Stomach (tissue), 9 donors: ENCODE results near the gene EBF3. TPM values are rescaled to one million over a fixed set of nuclear protein-coding genes. Genes with fewer than 3 reads are reported as not detected.

ENCODE experiments used
- DNase-seq, 2 donors: peaks; one replicate each; pipeline versions ENCODE4 v3.0.0 to v3.0.0-alpha.2; 2013 to 2019
- H3K27ac ChIP-seq, 5 donors: fragments of 200-600 bp in 4 of 5; sonication (generic) in 4 of 5; one replicate each; pipeline ENCODE4 v1.5.1; 2013 to 2019; ENCODE audit warnings: mild to moderate bottlenecking in 1 of 5, moderate library complexity in 1 of 5
- H3K27me3 ChIP-seq, 3 donors: fragments of 200-600 bp; sonication (generic); one replicate each; pipeline ENCODE4 v1.5.1; 2017 to 2019; ENCODE audit warnings: mixed run types in 1 of 3
- H3K36me3 ChIP-seq, 4 donors: fragments of 200-600 bp; sonication (generic); 1 replicate in 3 of 4; 2 replicates in 1 of 4; pipeline ENCODE4 v1.5.1; 2016 to 2019
- H3K4me1 ChIP-seq, 4 donors: fragments of 200-600 bp; sonication (generic); one replicate each; pipeline ENCODE4 v1.5.1; 2016 to 2019
- H3K4me3 ChIP-seq, 4 donors: fragments of 200-600 bp; sonication (generic) in 3 of 4; one replicate each; pipeline ENCODE4 v1.5.1; 2016 to 2019; ENCODE audit warnings: mild to moderate bottlenecking in 1 of 4
- H3K9me3 ChIP-seq, 4 donors: fragments of 200-600 bp; sonication (generic); one replicate each; pipeline ENCODE4 v1.5.1; 2016 to 2019
- EP300 ChIP-seq: sonication (generic); formaldehyde crosslinking; IDR thresholded peaks from one replicate; pipeline ENCODE4 v1.6.1; 2017; ENCODE audit warnings: antibody characterized with exemption
- POLR2A ChIP-seq, 4 donors: fragments of 450-650 bp; IDR thresholded peaks; one replicate each; pipeline ENCODE4 v1.6.1; 2016; ENCODE audit warnings: antibody characterized with exemption in 4 of 4, control low read depth in 2 of 4, mild to moderate bottlenecking in 1 of 4, moderate library complexity in 1 of 4
- POLR2AphosphoS5 ChIP-seq, 3 donors: sonication (generic); formaldehyde crosslinking; IDR thresholded peaks; one replicate each; pipeline ENCODE4 v1.6.1; 2016; ENCODE audit warnings: antibody characterized with exemption in 3 of 3
- WGBS, 5 donors: extraction: QIAGEN DNeasy Blood & Tissue Kit in 3 of 5; methylation state at CpG; one replicate each; pipeline versions ENCODE4 v1.1.5 to v1.1.7; 2013 to 2018; 5-methylcytosine and 5-hydroxymethylcytosine counted together
- intact Hi-C: fragments of 100-400 bp; cut with DNase I; formaldehyde crosslinking; loops from one replicate; pipeline ENCODE4 v1.15.1; 2023; ENCODE audit warnings: low total_unique reads
- polyA plus RNA-seq, 3 donors: library from polyadenylated mRNA; stranded (reverse); fragments of 200-250 nt; gene quantifications; one replicate each; pipeline ENCODE4 v1.2.3, GENCODE V29; 2013
- total RNA-seq, 5 donors: library from RNA; depleted of rRNA; stranded (reverse); fragments of >200 nt; gene quantifications; one replicate each; pipeline versions ENCODE4 v1.1.0 to v1.2.3, GENCODE V29; 2014 to 2016
- TF ChIP-seq, protein P1 (sequence below), 7 experiments: fragments of 450-650 bp in 4 of 7; fragments of 200-600 bp in 3 of 7; sonication (generic) in 3 of 7; IDR thresholded peaks; one replicate each; pipeline ENCODE4 v1.5.1; 2016 to 2019; ENCODE audit warnings: antibody characterized with exemption in 7 of 7, control low read depth in 2 of 7, mild to moderate bottlenecking in 1 of 7
- donor health status: healthy with polysubstance abuse.
- donor health status: Bipolar disorder and iron deficiency.
- donor health status: healthy.

EBF3 gene
- total and polyA plus RNA-seq, 8 donors: 0.19 to 7.3 (median 0.58) TPM; not detected in 3

DNA sequence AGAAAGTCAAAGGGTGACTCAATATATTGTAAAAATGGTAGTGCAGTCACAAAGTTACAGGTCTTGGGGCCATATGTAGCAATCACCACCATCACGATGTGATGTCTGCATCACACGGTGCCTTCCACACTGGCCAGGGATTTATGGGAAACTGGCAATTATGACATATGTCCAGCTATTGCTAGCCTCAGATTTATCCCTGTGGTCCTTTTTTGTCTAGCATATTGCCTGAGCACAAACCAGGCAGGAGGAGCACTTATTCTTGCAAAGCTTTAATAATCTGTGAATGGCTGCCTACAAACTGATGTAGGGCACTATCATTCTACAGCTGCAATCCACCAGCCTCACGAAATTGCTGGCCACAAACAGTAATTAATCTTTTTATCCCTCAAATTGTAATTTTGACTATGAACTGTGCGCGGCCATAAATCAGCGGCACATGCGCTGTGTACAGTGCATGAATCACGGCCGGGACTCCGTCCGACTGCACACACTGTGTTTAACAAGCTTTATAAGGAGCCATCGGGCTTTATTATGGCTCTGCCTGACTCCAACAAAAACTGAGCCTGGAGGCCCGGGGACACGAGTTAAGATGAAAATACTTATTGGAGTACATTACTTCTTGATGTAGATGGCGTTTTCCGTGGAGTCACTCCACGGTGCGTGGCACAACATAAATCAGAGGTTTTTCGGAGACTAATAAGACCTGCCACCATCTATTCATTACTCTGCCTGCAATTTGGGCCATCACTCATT, 115.2 kb downstream of the EBF3 start:
- intact Hi-C loops: no loop called here
- TF ChIP-seq, protein P1, sequence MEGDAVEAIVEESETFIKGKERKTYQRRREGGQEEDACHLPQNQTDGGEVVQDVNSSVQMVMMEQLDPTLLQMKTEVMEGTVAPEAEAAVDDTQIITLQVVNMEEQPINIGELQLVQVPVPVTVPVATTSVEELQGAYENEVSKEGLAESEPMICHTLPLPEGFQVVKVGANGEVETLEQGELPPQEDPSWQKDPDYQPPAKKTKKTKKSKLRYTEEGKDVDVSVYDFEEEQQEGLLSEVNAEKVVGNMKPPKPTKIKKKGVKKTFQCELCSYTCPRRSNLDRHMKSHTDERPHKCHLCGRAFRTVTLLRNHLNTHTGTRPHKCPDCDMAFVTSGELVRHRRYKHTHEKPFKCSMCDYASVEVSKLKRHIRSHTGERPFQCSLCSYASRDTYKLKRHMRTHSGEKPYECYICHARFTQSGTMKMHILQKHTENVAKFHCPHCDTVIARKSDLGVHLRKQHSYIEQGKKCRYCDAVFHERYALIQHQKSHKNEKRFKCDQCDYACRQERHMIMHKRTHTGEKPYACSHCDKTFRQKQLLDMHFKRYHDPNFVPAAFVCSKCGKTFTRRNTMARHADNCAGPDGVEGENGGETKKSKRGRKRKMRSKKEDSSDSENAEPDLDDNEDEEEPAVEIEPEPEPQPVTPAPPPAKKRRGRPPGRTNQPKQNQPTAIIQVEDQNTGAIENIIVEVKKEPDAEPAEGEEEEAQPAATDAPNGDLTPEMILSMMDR (IDR thresholded peaks at IDR 0.05): no peak
- TF ChIP-seq POLR2AphosphoS5 (IDR thresholded peaks at IDR 0.05) (no peak), EP300 (no peak), POLR2A (IDR thresholded peaks at IDR 0.05) (no peak)
- H3K9me3 ChIP-seq: no peaks in the 10 kb centered on the region
- peaks cover 0 to 22% (median 0%) of the 10 kb centered on the region in 3 donors for H3K27me3 ChIP-seq
- DNase-seq: no peak
- H3K4me1 ChIP-seq: peaks cover 0 to 24% (median 21%) of the 10 kb centered on the region in 4 donors
- WGBS, 5 donors: 93 to 95% (median 94%) methylated on average over 19 of the region's 19 CpGs
- H3K36me3 ChIP-seq: no peaks in the 10 kb centered on the region
- H3K4me3 ChIP-seq: no peak overlapping the region
- no peak overlapping the region for H3K27ac ChIP-seq

DNA sequence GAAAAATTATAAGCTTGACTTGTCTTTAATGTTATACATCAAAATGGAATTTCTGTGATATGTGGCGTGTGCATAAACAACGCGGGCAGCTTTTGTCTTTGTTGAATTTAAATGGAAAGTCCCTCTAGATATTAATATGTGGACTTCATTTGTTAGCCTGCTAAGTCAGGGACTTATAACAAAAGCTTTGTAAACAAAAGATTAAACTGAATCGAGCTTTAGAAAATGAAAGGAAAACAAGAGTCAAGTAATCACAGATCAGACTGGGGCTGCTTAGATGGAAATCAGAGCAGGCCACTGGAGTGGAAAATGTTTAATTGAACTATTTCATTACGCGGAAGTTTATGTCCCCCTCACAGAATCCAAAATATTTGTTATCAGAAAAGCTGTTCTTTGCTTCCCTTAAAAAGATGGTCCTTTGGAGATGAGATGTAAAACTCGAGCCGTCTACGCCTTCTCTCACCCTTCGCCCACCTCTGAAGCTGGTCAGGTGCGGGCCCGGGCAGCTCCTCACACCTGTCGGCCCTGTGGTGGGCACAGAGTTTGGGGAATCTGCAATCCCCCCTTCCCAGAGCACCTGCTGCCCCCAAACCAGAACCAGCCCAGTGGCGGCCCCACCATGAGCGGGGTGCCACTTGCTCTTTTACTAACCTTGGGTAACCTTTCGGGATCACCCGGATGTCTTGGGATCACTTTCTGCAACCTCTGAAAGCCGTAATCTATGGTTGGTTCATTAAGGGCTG, 116.2 kb downstream of the EBF3 start:
- intact Hi-C loops: no loop called here
- no peak for DNase-seq
- WGBS, 5 donors: 61 to 70% (median 64%) methylated on average over 16 to 18 of the region's 18 CpGs
- peak overlapping the region in 1 of 4 donors; percentile 21 for H3K4me3 ChIP-seq
- H3K4me1 ChIP-seq: peaks cover 0 to 14% (median 12%) of the 10 kb centered on the region in 4 donors
- peak overlapping the region in 1 of 5 donors; percentile 39 for H3K27ac ChIP-seq
- no peaks in the 10 kb centered on the region for H3K9me3 ChIP-seq
- peaks cover 0 to 18% (median 0%) of the 10 kb centered on the region in 3 donors for H3K27me3 ChIP-seq
- TF ChIP-seq POLR2A (IDR thresholded peaks at IDR 0.05) (no peak), POLR2AphosphoS5 (IDR thresholded peaks at IDR 0.05) (no peak), EP300 (no peak)
- no peaks in the 10 kb centered on the region for H3K36me3 ChIP-seq

DNA sequence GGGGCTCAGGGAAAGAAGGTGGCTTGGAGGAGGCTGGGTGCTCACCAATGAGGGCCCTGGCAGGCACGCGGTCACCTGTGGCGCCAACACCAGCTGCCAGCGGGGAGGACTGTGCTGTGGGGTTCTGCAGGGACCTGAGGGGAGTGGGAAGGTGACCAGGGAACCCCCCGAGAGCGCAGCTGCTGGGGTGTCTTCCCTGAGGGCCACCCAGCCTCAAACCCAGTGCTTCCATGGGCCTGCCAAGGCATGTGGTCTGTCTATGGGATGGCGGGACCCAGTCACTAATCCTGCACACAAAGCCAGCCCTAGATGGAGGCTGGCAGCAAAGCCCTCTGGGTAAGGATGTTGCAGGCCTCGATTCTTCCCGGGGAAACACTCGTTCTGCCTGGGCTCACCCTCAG, 117.1 kb downstream of the EBF3 start:
- no peaks in the 10 kb centered on the region for H3K9me3 ChIP-seq
- no peak for DNase-seq
- H3K4me3 ChIP-seq: no peak overlapping the region
- 77 to 89% (median 83%) methylated on average over 8 to 10 of the region's 10 CpGs for WGBS, 5 donors
- H3K27ac ChIP-seq: no peak overlapping the region
- peaks cover 0 to 9% (median 0%) of the 10 kb centered on the region in 3 donors for H3K27me3 ChIP-seq
- no peaks in the 10 kb centered on the region for H3K36me3 ChIP-seq
- peaks cover 0 to 12% (median 11%) of the 10 kb centered on the region in 4 donors for H3K4me1 ChIP-seq
- TF ChIP-seq POLR2A (IDR thresholded peaks at IDR 0.05): no peak
- intact Hi-C loops: no loop called here

DNA sequence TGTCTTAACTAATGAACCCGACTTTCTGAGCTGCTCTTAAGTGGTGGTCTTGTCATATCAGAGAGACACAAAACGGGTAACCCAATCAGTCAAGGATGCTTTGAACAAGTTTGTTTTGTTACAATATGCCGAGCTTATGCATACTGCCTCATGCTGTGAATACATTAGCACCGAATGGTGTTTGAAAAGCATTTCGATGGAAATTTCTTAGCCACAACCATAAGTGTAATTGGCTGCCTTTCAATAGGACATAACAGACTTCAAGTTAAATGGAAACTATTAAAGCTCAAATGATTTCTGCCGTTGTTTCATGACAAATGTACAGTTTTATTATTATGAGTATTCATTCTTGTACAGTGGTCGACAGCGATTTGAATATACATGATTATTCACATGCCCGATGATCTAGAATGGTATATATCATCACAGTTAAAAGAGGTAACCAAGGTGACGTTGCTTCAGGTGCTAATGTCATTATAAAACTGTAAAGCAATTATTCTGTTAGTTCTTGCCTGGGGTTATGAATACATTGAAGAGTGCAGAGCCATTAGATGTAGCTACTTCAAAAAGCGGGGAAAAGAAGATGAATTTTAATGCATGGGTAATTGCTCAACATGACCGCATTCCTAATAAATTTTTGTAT, 118.8 kb downstream of the EBF3 start:
- Histone ChIP-seq H3K4me3 (no peak overlapping the region), H3K27ac (no peak overlapping the region), H3K27me3 (no peaks in the 10 kb centered on the region), H3K9me3 (no peaks in the 10 kb centered on the region), H3K4me1 (peaks cover 0 to 12% (median 11%) of the 10 kb centered on the region in 4 donors), H3K36me3 (no peaks in the 10 kb centered on the region)
- intact Hi-C loops: no loop called here
- TF ChIP-seq POLR2AphosphoS5 (IDR thresholded peaks at IDR 0.05) (no peak), EP300 (no peak), POLR2A (IDR thresholded peaks at IDR 0.05) (no peak)
- TF ChIP-seq, protein P1 (IDR thresholded peaks at IDR 0.05): no peak
- DNase-seq: no peak
- 85 to 91% (median 87%) methylated on average over 12 of the region's 12 CpGs for WGBS, 5 donors

DNA sequence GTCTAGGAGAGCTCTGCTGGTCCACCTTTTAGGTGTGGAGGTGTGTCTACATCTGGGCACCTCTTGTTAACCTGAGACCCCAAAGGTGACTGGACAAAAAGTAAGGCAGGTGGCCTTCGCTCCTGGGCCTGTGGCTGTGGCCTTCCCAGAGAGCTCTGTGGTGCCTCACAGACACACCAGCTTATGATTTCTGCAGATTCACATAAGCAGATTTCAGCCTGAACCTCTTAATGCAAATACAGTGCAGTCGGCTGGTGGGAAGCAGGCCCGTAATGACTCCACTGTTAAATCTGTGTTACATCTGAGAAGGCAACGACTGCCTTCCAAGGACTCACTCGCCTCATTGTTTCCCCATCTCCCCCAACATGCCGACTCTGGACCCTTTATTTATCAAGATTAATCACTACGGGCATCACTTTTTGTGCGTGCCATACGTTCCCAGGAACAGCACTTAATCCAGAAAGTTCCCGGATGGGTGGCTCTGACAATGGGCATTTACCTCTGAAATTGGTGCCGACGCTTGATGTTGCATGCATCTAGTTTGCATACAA, 119.8 kb downstream of the EBF3 start:
- TF ChIP-seq POLR2A (IDR thresholded peaks at IDR 0.05): no peak
- no peak for TF ChIP-seq POLR2AphosphoS5 (IDR thresholded peaks at IDR 0.05)
- TF ChIP-seq EP300: no peak
- TF ChIP-seq, protein P1 (IDR thresholded peaks at IDR 0.05): no peak
- H3K4me3 ChIP-seq: no peak overlapping the region
- H3K36me3 ChIP-seq: peaks cover 0 to 7% (median 0%) of the 10 kb centered on the region in 4 donors
- H3K9me3 ChIP-seq: no peaks in the 10 kb centered on the region
- intact Hi-C loops: no loop called here
- 83 to 94% (median 91%) methylated on average over 11 to 12 of the region's 12 CpGs for WGBS, 5 donors
- no peak overlapping the region for H3K27ac ChIP-seq
- no peaks in the 10 kb centered on the region for H3K27me3 ChIP-seq
- no peak for DNase-seq
- H3K4me1 ChIP-seq: peaks cover 0 to 12% (median 11%) of the 10 kb centered on the region in 4 donors
